GM04504 (cell line): Measurements from ENCODE around the gene KCND2.

ENCODE experiments used
- DNase-seq: peaks from one replicate; pipeline ENCODE4 v3.0.0-alpha.2; 2012; ENCODE audit warnings: low read depth

Gene KCND2

GRCh38 chr7:120412139-120413050, 139.4 kb downstream of the KCND2 start:
- no peak for DNase-seq

- no peak for DNase-seq
Measured at GRCh38 chr7:120413164-120413563, 140.2 kb downstream of the KCND2 start.

GRCh38 chr7:120417244-120417979, 144.4 kb downstream of the KCND2 start:
- DNase-seq = no peak

GRCh38 chr7:120421151-120421651, 148.2 kb downstream of the KCND2 start:
- DNase-seq = no peak

GRCh38 chr7:120431016-120431415, 158.0 kb downstream of the KCND2 start:
- no peak for DNase-seq

GRCh38 chr7:120436487-120437060, 163.6 kb downstream of the KCND2 start:
- DNase-seq = no peak

GRCh38 chr7:120441850-120442249, 168.9 kb downstream of the KCND2 start:
- no peak for DNase-seq

GRCh38 chr7:120442838-120443237, 169.9 kb downstream of the KCND2 start:
- no peak for DNase-seq

- no peak for DNase-seq
Measured at GRCh38 chr7:120444650-120445049, 171.7 kb downstream of the KCND2 start.

- no peak for DNase-seq
Measured at GRCh38 chr7:120445276-120445675, 172.3 kb downstream of the KCND2 start.

GRCh38 chr7:120452665-120453064, 179.7 kb downstream of the KCND2 start:
- DNase-seq = no peak

GRCh38 chr7:120456699-120457098, 183.7 kb downstream of the KCND2 start:
- no peak for DNase-seq

GRCh38 chr7:120460949-120461348, 188.0 kb downstream of the KCND2 start:
- no peak for DNase-seq

- DNase-seq = no peak
Measured at GRCh38 chr7:120462991-120463390, 190.0 kb downstream of the KCND2 start.

- DNase-seq = no peak
Measured at GRCh38 chr7:120464104-120464503, 191.1 kb downstream of the KCND2 start.

- no peak for DNase-seq
Measured at GRCh38 chr7:120467676-120468075, 194.7 kb downstream of the KCND2 start.

GRCh38 chr7:120468611-120469010, 195.6 kb downstream of the KCND2 start:
- no peak for DNase-seq

- no peak for DNase-seq
Measured at GRCh38 chr7:120472892-120473291, 199.9 kb downstream of the KCND2 start.

- DNase-seq = no peak
Measured at GRCh38 chr7:120473352-120473751, 200.4 kb downstream of the KCND2 start.

- no peak for DNase-seq
Measured at GRCh38 chr7:120475994-120476393, 203.0 kb downstream of the KCND2 start.

- no peak for DNase-seq
Measured at GRCh38 chr7:120480472-120480871, 207.5 kb downstream of the KCND2 start.

- DNase-seq = no peak
Measured at GRCh38 chr7:120480930-120481329, 208.0 kb downstream of the KCND2 start.

GRCh38 chr7:120486164-120486563, 213.2 kb downstream of the KCND2 start:
- no peak for DNase-seq
